HG02973 (cell line): ENCODE results near the gene DDX25.

Experiments used
- ATAC-seq: cut with Tn5 transposase; IDR thresholded peaks from one replicate; pipeline ENCODE4 v1.9.1; 2021; ENCODE audit warnings: moderate library complexity; ENCODE audit not compliant: unreplicated experiment

Gene DDX25

DNA sequence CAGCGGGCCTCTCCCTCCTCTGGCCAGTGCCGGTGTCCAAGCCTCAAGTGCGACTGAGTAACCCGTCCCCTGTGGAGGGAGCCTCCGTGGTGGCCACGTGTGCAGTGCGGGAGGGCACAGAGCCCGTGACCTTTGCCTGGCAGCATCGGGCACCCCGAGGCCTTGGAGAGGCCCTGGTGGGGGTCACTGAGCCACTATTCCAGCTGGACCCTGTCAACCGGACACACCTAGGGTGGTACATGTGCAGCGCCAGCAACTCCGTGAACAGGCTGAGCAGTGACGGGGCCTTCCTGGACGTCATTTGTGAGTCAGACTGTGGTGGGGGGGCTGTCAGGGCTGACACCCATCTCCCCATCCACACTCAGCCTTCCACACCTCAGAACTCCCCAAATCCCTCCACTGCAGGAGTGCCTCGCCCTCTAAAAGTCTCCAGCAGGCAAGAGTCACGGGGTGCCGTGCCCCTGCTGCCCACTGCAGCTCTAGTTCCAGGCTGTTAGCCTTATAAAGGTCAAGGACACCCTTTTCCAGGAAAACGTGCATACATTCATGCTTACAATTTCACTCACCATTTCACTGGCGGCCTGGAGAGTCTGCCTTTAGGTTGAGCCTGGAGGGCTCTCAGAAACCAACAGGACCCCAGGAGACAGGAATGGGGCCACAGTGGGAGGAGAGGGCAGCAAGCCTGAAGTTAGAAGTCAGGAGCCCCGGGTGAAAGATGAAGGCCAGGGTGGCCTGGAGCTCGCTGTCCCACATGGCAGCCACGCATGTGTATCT, 44.2 kb downstream of the DDX25 start:
- no peak for ATAC-seq

DNA sequence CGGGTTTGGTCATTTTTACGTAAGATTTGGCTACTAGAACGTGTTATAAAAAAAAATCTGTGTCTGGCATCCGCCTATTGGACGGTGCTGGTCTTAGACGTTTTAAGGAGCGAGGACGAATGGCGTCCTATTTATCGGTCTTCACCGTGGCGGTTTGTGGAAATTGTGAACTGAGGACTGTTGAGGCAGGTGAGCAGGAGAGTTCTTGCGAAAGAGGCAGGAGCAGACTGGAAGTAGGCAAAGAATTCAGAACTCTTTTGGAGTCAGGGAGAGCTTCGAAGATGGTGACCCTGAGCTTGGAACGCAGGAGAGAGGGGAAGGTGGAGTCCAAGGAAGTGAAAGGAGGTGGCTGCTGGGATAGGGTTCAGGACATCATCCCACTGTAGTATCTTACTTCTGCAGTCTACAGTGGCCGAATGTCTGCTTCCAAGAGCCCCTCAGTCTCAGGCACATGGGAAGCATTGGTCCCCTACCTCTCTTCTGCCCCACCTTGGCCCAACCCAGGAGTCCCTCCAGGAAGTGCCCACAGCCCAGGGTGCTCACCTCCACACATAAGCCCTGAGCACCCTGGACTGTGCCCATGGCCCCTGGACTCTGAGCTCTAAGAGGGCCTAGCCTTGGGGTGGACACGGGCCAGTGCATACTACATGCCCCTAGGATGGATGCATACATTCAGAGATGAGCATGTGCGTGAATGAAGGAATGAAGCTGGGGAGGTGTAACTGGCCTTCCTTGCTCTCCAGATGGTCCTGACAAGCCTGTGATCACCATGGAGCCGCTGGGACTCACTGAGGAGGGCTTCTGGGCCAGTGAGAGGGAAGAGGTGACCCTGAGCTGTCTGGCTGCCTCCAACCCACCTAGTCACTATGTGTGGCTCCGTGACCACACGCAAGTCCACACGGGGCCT, 45.2 kb downstream of the DDX25 start:
- no peak for ATAC-seq

DNA sequence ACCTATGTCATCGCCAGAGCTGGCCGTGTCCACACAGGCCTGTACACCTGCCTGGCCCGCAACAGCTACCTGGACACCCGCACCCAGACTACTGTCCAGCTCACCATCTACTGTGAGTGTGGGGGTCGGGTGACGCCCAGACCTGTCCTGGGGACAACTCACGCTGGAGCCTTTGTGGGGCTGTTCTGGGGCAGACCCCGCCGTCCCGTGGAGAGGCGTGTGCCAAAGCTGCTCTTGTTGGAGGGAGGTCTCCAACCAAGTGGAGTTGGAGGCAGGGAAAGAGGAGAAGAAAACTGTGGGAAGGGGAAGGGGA, 45.8 kb downstream of the DDX25 start:
- no peak for ATAC-seq

DNA sequence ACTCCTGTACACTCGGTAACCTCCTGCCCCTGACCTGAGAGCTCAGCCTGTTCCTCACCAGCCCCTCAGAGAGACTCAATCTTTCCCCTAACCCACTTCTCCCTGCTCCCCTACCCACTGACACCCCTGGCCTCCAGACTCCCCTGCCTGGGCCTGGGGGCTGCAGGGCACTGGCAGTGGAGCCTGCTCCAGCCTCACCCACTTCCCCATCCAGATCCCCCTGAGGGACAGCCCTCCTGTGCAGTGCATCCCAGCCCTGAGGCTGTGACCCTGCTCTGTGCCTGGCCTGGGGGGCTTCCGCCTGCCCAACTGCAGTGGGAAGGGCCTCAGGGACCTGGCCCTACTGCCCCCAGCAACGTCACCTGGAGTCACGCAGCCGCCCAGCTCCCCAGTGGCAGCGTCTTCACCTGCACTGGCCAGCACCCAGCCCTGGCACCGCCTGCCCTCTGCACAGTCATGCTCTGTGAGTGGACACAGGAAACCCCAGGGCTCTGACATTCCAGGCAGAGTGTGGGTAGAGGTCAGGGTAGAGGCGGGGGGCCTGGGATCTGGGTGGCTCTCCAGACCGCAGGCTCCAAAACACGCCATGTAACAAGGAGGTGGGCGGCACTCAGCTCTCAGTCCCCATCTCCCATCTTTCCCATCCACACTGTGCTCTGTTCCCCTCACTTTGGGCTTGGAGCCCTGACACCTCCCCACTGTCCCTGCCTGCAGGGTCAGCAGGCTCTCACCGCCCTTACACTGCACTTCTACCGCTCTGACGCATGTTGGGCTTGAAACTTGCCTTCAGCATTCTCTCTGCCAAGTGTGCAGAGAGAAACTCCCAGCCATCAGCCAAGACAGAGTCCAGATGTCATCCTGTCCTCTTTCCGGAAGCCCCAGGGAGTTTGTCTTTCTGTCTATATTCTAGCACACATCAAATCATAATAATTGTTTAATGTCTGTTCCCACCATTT, 46.7 kb downstream of the DDX25 start:
- ATAC-seq = no peak

DNA sequence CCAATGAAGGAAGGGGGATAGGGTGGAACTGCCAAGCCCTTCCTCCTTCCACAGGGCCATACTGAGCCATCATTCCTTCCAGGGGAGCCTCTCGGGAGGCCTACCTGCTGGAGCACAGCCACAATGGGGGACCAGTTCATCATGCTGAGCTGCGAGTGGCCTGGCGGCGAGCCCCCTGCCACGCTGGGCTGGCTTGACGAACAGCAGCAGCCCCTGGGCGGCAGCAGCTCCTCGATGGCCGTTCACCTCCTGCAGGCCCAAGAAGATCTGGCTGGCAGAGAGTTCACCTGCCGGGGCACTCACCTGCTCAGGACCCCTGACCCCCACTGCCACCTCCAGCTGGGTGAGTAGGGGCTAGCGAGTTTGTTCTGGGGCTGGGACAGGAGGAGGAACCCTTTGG, 47.4 kb downstream of the DDX25 start:
- no peak for ATAC-seq

DNA sequence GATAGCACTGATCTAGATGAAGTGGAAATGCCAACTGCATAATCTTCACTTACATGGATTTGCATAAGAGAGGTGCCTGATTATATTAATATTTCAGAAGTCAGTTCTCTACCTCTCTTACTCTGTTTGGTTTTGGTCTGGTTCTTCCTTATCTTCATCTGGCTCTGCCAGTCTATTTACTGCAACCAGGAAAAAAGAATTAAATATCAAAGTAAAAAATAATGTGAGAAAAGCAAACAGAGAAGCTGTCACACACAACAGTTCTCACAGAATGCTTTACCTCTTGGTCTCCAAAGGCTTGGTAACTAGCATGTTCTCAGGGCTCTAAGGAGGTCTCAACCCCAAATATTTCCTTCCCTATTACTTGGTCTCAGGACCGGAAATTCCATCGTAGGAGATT, 48.3 kb downstream of the DDX25 start:
- no peak for ATAC-seq

DNA sequence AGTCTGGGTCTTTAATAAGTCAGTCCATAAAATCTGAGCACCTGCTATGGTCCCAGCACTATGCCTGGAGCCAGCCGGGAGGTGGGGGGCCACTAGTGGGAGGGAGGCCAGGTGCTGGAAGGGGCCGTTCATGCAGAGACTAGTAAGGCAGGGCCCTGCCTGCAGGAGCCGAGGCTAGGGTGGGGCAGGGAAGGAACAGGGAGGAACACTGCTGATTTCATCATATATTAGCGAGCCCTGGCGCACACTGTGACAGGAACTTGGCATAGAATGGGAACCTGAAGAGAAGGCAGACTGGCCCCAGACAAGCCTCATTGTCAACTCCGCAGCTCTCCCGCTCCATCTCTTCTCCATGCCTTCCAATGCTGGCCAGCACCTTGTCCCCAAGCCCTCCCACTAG, 48.7 kb downstream of the DDX25 start:
- ATAC-seq = no peak

DNA sequence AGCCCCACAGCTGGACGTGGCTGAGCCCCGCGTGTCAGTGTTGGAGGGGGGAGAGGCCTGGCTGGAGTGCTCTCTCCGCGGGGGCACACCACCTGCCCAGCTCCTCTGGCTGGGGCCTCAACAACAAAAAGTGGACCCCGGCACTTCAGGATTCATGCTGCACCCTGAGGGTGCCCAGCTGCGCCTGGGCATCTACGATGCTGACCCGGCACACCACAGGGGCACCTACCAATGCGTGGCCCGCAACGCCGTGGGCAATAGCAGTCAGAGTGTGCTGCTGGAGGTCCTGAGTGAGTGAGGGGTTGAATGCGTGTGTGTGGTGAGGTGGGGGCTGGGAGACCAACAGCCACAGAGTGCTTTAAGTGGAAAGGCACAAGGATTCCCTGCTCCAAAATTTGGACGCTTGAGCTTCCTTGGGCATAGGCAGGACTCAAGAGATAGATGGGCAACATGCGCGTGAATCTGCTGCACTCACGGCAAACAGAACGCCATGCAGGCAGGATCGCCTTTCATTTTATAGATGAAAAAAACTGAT, 49.2 kb downstream of the DDX25 start:
- no peak for ATAC-seq

DNA sequence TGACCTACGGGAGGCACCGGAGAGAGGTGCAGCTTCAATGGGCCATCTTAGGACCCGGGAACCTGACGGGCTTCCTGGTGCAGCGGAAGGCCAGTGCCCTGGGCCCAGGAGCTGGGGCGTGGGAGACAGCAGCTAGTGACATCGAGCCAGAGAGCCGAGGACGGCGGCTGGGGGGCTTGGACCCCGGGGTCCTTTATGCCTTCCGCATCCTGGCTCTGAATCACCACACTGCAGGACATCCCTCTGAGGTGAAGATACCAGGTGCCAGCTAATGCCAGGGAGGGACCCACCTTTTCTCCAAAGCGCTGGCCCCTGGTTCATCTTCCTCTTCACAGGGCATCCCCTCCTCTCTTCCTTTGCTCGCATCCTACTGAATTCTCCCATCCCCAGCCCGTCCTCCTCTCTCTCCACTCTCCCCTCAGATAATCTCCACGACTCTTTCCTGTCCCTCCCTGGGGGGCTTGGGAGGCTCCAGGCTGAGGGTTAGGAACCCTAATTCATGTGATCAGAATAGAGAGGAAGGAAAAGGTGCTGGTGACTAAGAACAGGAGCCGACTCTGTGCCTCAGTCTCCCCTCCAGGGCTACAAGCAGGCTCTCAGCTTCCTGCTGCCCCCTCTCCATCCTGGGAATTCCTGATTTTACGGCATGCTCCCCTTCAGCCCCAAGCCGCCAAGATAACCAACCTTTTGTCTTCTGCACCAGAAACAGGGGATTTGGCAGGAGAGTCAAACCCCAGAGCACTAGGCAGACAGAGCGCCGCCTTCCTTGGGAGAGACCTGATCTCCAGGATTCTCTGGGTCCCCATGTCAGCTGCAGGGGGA, 50.0 kb downstream of the DDX25 start:
- no peak for ATAC-seq

DNA sequence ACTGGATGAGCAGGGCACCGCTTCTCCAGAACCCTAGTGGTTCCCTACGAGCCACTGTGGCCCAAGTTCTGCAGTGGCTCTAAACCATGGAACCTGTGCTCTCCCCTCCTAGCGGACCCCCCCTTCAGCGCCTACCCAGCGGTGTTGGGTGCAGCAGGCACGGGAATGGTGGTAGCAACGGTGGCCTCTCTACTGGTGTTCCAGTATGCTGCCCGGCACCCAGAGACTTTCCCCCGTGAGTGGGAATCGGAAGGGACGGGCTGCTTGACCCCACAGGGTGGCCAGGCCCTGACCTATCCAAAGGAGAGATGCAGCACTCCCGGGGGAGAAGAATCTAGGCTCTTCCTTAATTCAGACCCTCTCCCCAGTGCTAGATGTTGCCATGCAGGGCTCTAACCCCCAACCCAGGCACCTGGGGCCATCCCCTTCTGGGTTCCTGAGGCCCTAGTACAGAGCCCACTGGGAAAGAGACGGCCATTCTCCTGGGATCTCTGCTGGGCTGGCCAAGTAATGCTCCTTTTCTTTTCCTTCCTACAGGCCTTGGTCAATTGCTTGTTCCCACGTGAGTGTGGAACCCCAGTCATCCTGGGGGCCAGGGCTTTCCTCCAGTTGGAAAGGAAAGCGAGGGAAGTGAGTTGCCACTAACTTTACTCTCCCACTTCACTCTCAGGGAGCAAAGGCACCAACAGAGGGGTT, 50.8 kb downstream of the DDX25 start:
- ATAC-seq = no peak

DNA sequence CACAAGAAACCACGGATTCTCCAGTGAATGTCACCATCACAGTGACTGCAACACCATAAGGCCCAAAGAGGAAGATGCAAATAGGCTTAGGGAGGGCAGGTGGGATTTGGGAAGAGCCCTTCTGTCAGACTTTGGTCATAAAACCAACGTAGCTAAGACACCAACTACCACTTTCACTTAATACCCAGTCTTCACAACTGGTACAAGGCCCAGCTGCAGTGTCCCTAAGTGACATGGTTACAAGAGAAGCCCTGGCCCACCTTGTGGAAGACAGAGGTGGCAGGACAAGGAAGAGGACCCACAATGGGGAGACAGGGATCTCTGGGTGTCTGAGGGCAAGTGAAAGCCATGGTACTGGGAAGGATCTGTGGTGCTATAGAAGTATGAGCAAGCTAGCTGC, 51.5 kb downstream of the DDX25 start:
- ATAC-seq = no peak

DNA sequence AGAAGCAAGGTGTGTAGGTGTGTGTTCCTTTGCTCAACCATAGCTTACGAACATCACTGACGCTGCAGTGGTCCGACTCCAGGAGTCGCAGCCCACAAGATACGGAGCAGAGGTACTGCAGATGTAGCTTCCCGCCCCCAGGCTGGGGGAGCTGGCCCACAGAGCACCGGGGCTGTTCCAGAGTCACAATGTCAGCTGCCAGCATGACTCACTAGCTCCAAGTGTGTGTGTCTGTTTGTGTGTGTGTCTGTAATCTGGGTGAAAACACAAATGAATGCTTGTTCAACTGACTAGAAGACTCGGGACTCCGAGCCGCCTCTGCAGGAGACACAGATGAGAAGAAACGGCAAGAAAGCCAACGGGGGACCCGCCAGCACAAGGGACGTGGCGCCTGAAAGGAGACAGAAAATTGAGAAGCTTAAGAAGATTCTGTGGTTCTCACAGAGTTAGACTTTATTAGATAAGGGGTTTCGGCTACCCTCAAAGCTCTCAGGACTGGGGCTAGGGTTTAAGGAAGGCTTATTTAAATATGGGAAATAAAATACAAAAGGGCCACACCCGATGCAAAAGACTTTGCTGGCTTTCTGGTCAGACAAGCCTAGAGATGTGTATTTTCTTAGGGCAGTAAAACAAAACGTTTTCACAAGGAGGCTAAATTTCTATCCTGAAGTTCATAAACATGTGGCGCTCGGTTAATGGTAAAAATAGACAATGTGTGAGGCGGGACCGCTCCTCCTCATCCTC, 52.3 kb downstream of the DDX25 start:
- ATAC-seq = no peak

DNA sequence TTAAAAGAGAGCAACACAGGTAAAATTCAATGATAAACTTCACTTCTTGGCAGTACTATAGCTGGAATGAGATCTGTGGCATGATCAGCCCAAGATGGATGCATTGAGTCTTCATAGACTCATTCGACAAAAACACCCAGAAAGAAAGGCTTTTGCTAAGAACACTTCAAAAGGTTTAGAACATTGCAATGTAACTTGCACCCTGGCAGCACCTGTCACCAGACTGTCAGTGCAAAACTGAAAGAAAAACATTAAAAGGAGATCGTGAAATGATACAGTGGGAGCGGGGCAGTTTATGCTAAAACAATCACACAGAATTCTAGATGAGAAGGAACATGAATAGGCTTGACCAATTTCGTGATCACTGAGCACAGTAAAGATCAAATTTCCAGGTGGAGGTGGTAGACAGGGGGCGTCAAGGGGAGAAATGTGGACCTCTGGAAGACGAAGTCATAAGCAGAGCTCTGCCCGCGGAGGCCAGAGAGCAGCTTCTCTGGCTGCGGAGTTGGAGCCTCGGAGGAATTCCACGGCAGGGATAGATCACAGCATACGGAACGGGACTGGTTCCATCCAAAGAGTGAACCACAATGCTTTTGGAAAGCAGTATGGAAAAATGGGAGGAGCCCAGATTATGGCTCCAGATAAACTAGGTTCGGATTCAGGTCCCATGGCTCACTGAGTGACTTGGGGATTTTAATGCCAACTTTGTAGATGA, 53.5 kb downstream of the DDX25 start:
- ATAC-seq = no peak

DNA sequence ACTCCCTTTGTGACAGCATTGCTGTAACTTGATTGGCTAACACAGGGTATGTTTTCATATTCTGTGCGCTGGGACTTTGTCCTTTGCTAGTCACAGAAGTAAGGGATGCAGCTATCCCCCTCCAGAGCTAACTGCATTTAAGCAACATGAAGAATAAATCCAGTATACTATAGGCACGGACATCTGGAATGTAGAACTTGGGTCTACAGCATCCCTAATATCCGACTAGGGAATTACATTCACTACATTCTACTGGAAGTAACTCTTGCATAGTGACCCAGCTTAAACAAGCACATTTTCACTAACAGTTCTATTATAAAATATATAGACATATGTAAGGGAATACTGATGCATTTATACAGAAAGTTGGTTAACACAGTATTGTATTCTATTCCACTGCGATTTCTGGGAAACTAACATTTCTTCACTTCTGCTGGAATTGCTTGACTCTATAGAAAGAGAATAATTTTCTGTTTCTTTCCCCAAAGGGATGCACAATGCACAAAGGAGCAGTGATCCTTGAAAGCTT, 54.6 kb downstream of the DDX25 start:
- ATAC-seq = no peak

DNA sequence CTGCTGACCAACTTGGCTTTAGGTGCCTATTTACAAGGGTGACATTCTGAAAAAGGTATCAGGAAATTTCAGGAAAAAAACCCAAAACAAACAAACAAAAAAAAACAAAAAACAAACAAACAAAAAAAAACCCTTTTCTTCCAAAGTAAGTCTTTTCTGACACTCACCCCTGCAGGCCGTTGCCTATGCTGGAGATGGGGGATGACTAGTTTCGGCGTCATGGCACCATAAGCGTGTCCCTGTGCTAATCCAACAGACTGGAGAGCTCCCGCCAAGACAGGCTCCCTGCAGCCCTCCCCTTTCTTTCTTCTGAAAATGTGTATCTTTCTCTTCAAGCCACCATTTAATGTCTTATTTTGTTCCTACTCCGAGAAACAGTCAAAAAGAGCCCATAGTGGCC, 55.2 kb downstream of the DDX25 start:
- ATAC-seq = no peak

DNA sequence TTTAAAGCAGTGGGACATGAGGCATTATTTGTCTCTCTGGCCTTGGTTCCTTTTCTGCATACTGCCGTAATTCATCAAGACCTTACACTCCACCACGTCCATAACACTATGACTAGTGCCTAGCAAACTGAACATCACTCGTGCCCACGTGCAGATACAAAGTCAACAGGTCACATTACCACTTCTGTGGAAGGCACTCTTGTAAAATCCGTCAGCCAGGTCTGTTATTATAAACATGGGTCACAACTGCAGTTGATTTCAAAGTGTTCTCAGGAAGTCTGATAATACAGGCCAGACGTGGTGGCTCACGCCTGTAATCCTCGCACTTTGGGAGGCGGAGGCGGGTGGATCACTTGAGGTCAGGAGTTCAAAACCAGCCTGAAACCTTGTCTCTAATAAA, 55.6 kb downstream of the DDX25 start:
- ATAC-seq = no peak

DNA sequence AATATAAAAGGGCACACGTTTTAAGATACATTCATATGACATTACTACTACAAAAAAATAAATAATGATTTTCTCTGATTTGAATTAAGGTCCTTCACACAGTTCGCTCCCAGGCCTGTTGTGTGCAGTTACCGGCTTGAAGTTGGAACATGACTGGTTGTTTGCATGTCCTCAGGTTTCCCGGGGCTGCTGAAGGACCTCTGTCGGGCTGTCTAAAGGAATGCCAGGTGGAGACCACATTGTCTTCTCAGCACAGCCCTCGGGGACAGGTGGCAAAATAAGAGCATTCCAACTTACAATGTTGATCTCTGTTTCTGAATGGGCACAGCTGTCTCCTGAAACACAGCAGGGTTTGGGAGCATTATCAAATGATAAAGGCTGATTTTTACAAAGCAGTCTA, 56.5 kb downstream of the DDX25 start:
- no peak for ATAC-seq

DNA sequence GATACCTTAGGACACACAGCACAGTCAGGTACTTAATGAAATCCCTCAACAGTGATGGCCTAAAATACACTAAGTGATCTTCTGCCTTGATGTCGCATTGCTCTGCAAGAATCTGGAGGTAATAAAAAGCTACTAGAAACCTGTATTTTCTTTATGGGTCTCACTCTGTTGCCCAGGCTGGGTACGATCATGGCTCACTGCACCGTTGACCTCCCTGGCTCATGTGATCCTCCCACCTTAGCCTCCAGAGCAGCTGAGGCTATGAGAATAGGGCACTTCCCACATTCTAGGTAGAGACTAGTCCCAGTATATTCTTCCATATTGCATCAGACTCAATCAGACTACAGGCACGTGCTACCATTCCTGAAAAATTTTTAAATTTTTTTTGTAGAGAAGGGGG, 63.2 kb downstream of the DDX25 start:
- ATAC-seq = no peak
